H9 (cell line): Measurements from ENCODE around the gene ARHGEF17. TPM values are rescaled to one million over a fixed set of nuclear protein-coding genes. Genes with fewer than 3 reads are reported as not detected.

Experiments used
- DNase-seq: peaks from one replicate; pipeline ENCODE4 v3.0.0-alpha.2; 2017
- H2AFZ ChIP-seq: one replicate; pipeline ENCODE4 v1.6.1; 2013; ENCODE audit warnings: mild to moderate bottlenecking, low read length, control low read depth, moderate library complexity
- H2AK5ac ChIP-seq: 2 replicates; pipeline ENCODE4 v1.6.1; 2013; ENCODE audit warnings: low read length, control low read depth, mixed read lengths; ENCODE audit not compliant: insufficient read length
- H2BK120ac ChIP-seq: one replicate; pipeline ENCODE4 v1.6.1; 2013; ENCODE audit warnings: low read depth, mild to moderate bottlenecking, low read length, control low read depth, inconsistent platforms; ENCODE audit not compliant: poor library complexity, severe bottlenecking
- H2BK12ac ChIP-seq: 2 replicates; pipeline ENCODE4 v1.6.1; 2013; ENCODE audit warnings: low read length, control low read depth, mixed read lengths, low read depth; ENCODE audit not compliant: insufficient read length
- H2BK15ac ChIP-seq: 2 replicates; pipeline ENCODE4 v1.6.1; 2013; ENCODE audit warnings: low read depth, low read length, control low read depth
- H2BK20ac ChIP-seq: one replicate; pipeline ENCODE4 v1.6.1; 2013; ENCODE audit warnings: low read depth, mild to moderate bottlenecking, low read length, control low read depth, inconsistent platforms; ENCODE audit not compliant: poor library complexity, severe bottlenecking
- H2BK5ac ChIP-seq: 2 replicates; pipeline ENCODE4 v1.6.1; 2013; ENCODE audit warnings: low read length, control low read depth, mixed read lengths; ENCODE audit not compliant: insufficient read length
- H3K14ac ChIP-seq: 2 replicates; pipeline ENCODE4 v1.6.1; 2013; ENCODE audit warnings: low read length, control low read depth; ENCODE audit not compliant: insufficient read depth
- H3K18ac ChIP-seq: 2 replicates; pipeline ENCODE4 v1.6.1; 2013; ENCODE audit warnings: low read depth, mild to moderate bottlenecking, mixed read lengths, low read length, control low read depth; ENCODE audit not compliant: insufficient read length
- H3K23ac ChIP-seq: 2 replicates; pipeline ENCODE4 v1.6.1; 2013; ENCODE audit warnings: low read length, control low read depth, mixed read lengths, low read depth; ENCODE audit not compliant: insufficient read length
- H3K23me2 ChIP-seq: 2 replicates; pipeline ENCODE4 v1.6.1; 2013; ENCODE audit warnings: low read depth, mild to moderate bottlenecking, mixed read lengths, low read length, control low read depth; ENCODE audit not compliant: insufficient read length, poor library complexity, severe bottlenecking
- H3K27ac ChIP-seq: 2 replicates; pipeline ENCODE4 v1.5.1; 2013; ENCODE audit warnings: low read length, control low read depth, mixed read lengths, low read depth; ENCODE audit not compliant: insufficient read length
- H3K27me3 ChIP-seq: 2 replicates; pipeline ENCODE4 v1.6.1; 2013; ENCODE audit warnings: low read length, control low read depth, inconsistent platforms; ENCODE audit not compliant: insufficient read depth
- H3K4ac ChIP-seq: 2 replicates; pipeline ENCODE4 v1.6.1; 2013; ENCODE audit warnings: low read depth, mild to moderate bottlenecking, control low read depth, inconsistent platforms, low read length, moderate library complexity
- H3K4me1 ChIP-seq: 2 replicates; pipeline ENCODE4 v1.6.1; 2013; ENCODE audit warnings: low read length, control low read depth, inconsistent platforms; ENCODE audit not compliant: insufficient read depth
- H3K4me2 ChIP-seq: 2 replicates; pipeline ENCODE4 v1.6.1; 2013; ENCODE audit warnings: low read length, control low read depth, mixed read lengths; ENCODE audit not compliant: insufficient read length, insufficient read depth
- H3K56ac ChIP-seq: 2 replicates; pipeline ENCODE4 v1.6.1; 2013; ENCODE audit warnings: low read depth, mild to moderate bottlenecking, mixed read lengths, low read length, control low read depth; ENCODE audit not compliant: insufficient read length
- H3K79me1 ChIP-seq: 2 replicates; pipeline ENCODE4 v1.6.1; 2013; ENCODE audit warnings: low read depth, mild to moderate bottlenecking, moderate library complexity, low read length, control low read depth, inconsistent platforms; ENCODE audit not compliant: insufficient read depth, poor library complexity, severe bottlenecking
- H3K79me2 ChIP-seq: 2 replicates; pipeline ENCODE4 v1.6.1; 2013; ENCODE audit warnings: low read length, control low read depth, inconsistent platforms; ENCODE audit not compliant: insufficient read depth
- H3K9ac ChIP-seq: 2 replicates; pipeline ENCODE4 v1.6.1; 2013; ENCODE audit warnings: low read length, control low read depth, mixed read lengths; ENCODE audit not compliant: insufficient read length; ENCODE audit errors: extremely low read depth
- H3K9me3 ChIP-seq: one replicate; pipeline ENCODE4 v1.6.1; 2013; ENCODE audit warnings: low read depth, low read length, inconsistent platforms; ENCODE audit not compliant: control insufficient read depth
- H3T11ph ChIP-seq: one replicate; pipeline ENCODE4 v1.6.1; 2013; ENCODE audit warnings: mild to moderate bottlenecking, low read length, control low read depth, inconsistent platforms
- H4K20me1 ChIP-seq: one replicate; pipeline ENCODE4 v1.6.1; 2013; ENCODE audit not compliant: control insufficient read depth, insufficient read length, insufficient read depth
- H4K5ac ChIP-seq: 2 replicates; pipeline ENCODE4 v1.6.1; 2013; ENCODE audit warnings: low read depth, mild to moderate bottlenecking, mixed read lengths, low read length, control low read depth; ENCODE audit not compliant: insufficient read length
- H4K8ac ChIP-seq: replicated peaks from 2 replicates; pipeline ENCODE4 v1.6.1; 2013; ENCODE audit warnings: low read length, control low read depth, mixed read lengths, low read depth; ENCODE audit not compliant: insufficient read length
- H4K91ac ChIP-seq: 2 replicates; pipeline ENCODE4 v1.6.1; 2013; ENCODE audit warnings: low read depth, mild to moderate bottlenecking, moderate library complexity, mixed read lengths, low read length, control low read depth; ENCODE audit not compliant: insufficient read length
- H3K27ac Mint-ChIP-seq, 3 experiments: 2 replicates in 2 of 3; 3 replicates in 1 of 3; pipeline ENCODE4 v1.8.0; 2020 to 2021; ENCODE audit warnings: mixed read lengths in 3 of 3, mild to moderate bottlenecking in 1 of 3, moderate library complexity in 1 of 3
- H3K27me3 Mint-ChIP-seq: 2 replicates; pipeline ENCODE4 v1.8.0; 2021; ENCODE audit warnings: low read depth, mild to moderate bottlenecking, moderate library complexity, mixed read lengths
- H3K36me3 Mint-ChIP-seq, 3 experiments: 2 replicates in 2 of 3; 3 replicates in 1 of 3; pipeline ENCODE4 v1.8.0; 2020 to 2021; ENCODE audit warnings: low read depth in 3 of 3, mixed read lengths in 3 of 3; ENCODE audit not compliant: insufficient read depth in 1 of 3
- H3K4me1 Mint-ChIP-seq, 2 experiments: 2 replicates each; pipeline ENCODE4 v1.8.0; 2020; ENCODE audit warnings: mixed read lengths in 2 of 2
- H3K4me3 Mint-ChIP-seq, 2 experiments: 2 replicates in 1 of 2; 3 replicates in 1 of 2; pipeline ENCODE4 v1.8.0; 2020 to 2021; ENCODE audit warnings: mild to moderate bottlenecking in 2 of 2, mixed read lengths in 2 of 2, moderate library complexity in 1 of 2
- H3K9me3 Mint-ChIP-seq, 2 experiments: 2 replicates in 1 of 2; 3 replicates in 1 of 2; pipeline ENCODE4 v1.8.0; 2020; ENCODE audit warnings: mild to moderate bottlenecking in 2 of 2, mixed read lengths in 2 of 2, moderate library complexity in 1 of 2
- WGBS: extraction: QIAGEN DNeasy Blood & Tissue Kit; methylation state at CpG from one replicate; pipeline ENCODE4 v1.1.7; 2013; ENCODE audit warnings: missing lambda C conversion rate, low lambda C conversion rate, mixed read lengths; ENCODE audit not compliant: insufficient read length; ENCODE audit errors: extremely low coverage; 5-methylcytosine and 5-hydroxymethylcytosine counted together
- total RNA-seq: library from RNA; stranded (reverse); gene quantifications from 2 replicates; pipeline ENCODE4 v1.2.1, GENCODE V29; 2021
- TF ChIP-seq, protein P1 (sequence below): fragments of 200-600 bp; sonication (generic); conservative IDR thresholded peaks from 3 replicates; pipeline ENCODE4 v1.8.0; 2021; ENCODE audit warnings: antibody characterized with exemption, mild to moderate bottlenecking

The ARHGEF17 gene
- total RNA-seq, 1 experiment from 2014 or later, result 7.4 TPM

DNA sequence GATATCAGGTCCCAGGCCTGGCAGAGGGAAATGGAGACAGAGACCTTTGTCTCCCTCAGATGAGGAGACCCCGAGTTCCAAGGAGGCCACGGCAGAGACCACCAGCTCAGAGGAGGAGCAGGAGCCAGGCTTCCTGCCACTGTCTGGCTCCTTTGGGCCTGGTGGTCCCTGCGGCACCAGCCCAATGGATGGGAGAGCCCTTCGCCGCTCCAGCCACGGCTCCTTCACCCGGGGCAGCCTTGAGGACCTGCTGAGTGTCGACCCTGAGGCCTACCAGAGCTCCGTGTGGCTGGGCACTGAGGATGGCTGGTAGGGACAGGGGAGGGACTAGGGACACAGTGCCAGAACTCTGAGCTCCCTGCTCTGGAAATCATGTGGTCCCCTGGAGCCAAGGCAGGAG, 55.1 kb downstream of the ARHGEF17 start:
- no peak overlapping the region for H3K4ac ChIP-seq
- no peak overlapping the region for H3K9ac ChIP-seq
- no peak overlapping the region for H3K56ac ChIP-seq
- H2BK15ac ChIP-seq, result no peak overlapping the region
- H4K5ac ChIP-seq, result no peak overlapping the region
- H4K8ac ChIP-seq, result no peak overlapping the region
- Mint-ChIP-seq H3K4me1 (peaks cover 4 to 13% of the 10 kb centered on the region in 2 experiments; a peak in 3 of 4 replicates), H3K36me3 (peaks cover 4 to 17% (median 4%) of the 10 kb centered on the region in 3 experiments; a peak in 4 of 7 replicates), H3K9me3 (no peaks in the 10 kb centered on the region), H3K27ac (no peak overlapping the region), H3K4me3 (no peak overlapping the region), H3K27me3 (peaks cover 7% of the 10 kb centered on the region)
- no peaks in the 10 kb centered on the region for H3K9me3 ChIP-seq
- H2BK120ac ChIP-seq, result no peak overlapping the region
- H3K4me1 ChIP-seq, result no peaks in the 10 kb centered on the region
- TF ChIP-seq, protein P1, sequence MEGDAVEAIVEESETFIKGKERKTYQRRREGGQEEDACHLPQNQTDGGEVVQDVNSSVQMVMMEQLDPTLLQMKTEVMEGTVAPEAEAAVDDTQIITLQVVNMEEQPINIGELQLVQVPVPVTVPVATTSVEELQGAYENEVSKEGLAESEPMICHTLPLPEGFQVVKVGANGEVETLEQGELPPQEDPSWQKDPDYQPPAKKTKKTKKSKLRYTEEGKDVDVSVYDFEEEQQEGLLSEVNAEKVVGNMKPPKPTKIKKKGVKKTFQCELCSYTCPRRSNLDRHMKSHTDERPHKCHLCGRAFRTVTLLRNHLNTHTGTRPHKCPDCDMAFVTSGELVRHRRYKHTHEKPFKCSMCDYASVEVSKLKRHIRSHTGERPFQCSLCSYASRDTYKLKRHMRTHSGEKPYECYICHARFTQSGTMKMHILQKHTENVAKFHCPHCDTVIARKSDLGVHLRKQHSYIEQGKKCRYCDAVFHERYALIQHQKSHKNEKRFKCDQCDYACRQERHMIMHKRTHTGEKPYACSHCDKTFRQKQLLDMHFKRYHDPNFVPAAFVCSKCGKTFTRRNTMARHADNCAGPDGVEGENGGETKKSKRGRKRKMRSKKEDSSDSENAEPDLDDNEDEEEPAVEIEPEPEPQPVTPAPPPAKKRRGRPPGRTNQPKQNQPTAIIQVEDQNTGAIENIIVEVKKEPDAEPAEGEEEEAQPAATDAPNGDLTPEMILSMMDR, result no peak
- peaks cover 2% of the 10 kb centered on the region for H3K23me2 ChIP-seq
- no peak overlapping the region for H2AFZ ChIP-seq
- H3K27ac ChIP-seq, result no peak overlapping the region
- H3K23ac ChIP-seq, result no peak overlapping the region
- DNase-seq, result no peak
- H3K79me1 ChIP-seq, result no peaks in the 10 kb centered on the region
- no peak overlapping the region for H2BK12ac ChIP-seq
- no peaks in the 10 kb centered on the region for H3K27me3 ChIP-seq
- H3K79me2 ChIP-seq, result no peaks in the 10 kb centered on the region
- no peak overlapping the region for H3T11ph ChIP-seq
- no peak overlapping the region for H2BK5ac ChIP-seq
- no peak overlapping the region for H3K4me2 ChIP-seq
- H3K18ac ChIP-seq, result no peak overlapping the region
- no CpG with 5 or more reads among the region's 9 CpGs for WGBS
- no peak overlapping the region for H2AK5ac ChIP-seq
- no peaks in the 10 kb centered on the region for H4K20me1 ChIP-seq
- no peak overlapping the region for H3K14ac ChIP-seq
- no peak overlapping the region for H4K91ac ChIP-seq
- no peak overlapping the region for H2BK20ac ChIP-seq
